Adrenal gland (tissue), 12 donors: ENCODE data around the gene POU5F2. TPM values are rescaled to one million over a fixed set of nuclear protein-coding genes. Genes with fewer than 3 reads are reported as not detected.

Experiments used
- DNase-seq, 7 donors: peaks; one replicate each; pipeline ENCODE4 v3.0.0-alpha.2; 2019 to 2020
- H3K27ac ChIP-seq, 5 donors: fragments of 200-600 bp; sonication (generic) in 4 of 5; 1 replicate in 3 of 5; 2 replicates in 2 of 5; pipeline versions ENCODE4 v1.5.1 to v1.8.0; 2016 to 2020; ENCODE audit warnings: mild to moderate bottlenecking in 1 of 5
- H3K27me3 ChIP-seq: fragments of 200-600 bp; 2 replicates; pipeline ENCODE4 v1.8.0; 2021
- H3K36me3 ChIP-seq, 2 donors: fragments of 200-600 bp; replicated peaks in 1 of 2; 1 replicate in 1 of 2; 2 replicates in 1 of 2; pipeline versions ENCODE4 v1.5.1 to v1.8.0; 2018 to 2022
- H3K4me1 ChIP-seq, 2 donors: fragments of 200-600 bp; replicated peaks in 1 of 2; 1 replicate in 1 of 2; 2 replicates in 1 of 2; pipeline versions ENCODE4 v1.5.1 to v1.8.0; 2018 to 2021
- H3K4me3 ChIP-seq, 4 donors: fragments of 200-600 bp; sonication (generic) in 3 of 4; one replicate each; pipeline ENCODE4 v1.5.1; 2016 to 2018
- H3K9me3 ChIP-seq, 3 donors: fragments of 200-600 bp; sonication (generic) in 1 of 3; replicated peaks in 1 of 3; 1 replicate in 2 of 3; 2 replicates in 1 of 3; pipeline versions ENCODE4 v1.5.1 to v1.8.0; 2016 to 2021
- CTCF ChIP-seq, 6 experiments: fragments of 450-650 bp in 4 of 6; fragments of 200-600 bp in 2 of 6; sonication (generic) in 1 of 6; IDR thresholded peaks; 1 replicate in 5 of 6; 2 replicates in 1 of 6; pipeline versions ENCODE4 v1.5.1 to v1.8.0; 2016 to 2021; ENCODE audit warnings: antibody characterized with exemption in 6 of 6, mild to moderate bottlenecking in 2 of 6, moderate library complexity in 1 of 6
- POLR2A ChIP-seq, 2 donors: fragments of 450-650 bp; IDR thresholded peaks; one replicate each; pipeline ENCODE4 v1.6.1; 2017; ENCODE audit warnings: antibody characterized with exemption in 2 of 2, mild to moderate bottlenecking in 2 of 2, moderate library complexity in 1 of 2
- WGBS, 4 donors: extraction: QIAGEN DNeasy Blood & Tissue Kit in 2 of 4; methylation state at CpG; one replicate each; pipeline versions ENCODE4 v1.1.5 to v1.1.7; 2013 to 2017; 5-methylcytosine and 5-hydroxymethylcytosine counted together
- intact Hi-C, 2 donors: fragments of 100-400 bp; cut with DNase I; formaldehyde crosslinking; loops; one replicate each; pipeline versions ENCODE4 v1.14.1 to v1.15.0; 2022 to 2023
- polyA plus RNA-seq, 3 donors: library from polyadenylated mRNA; stranded (reverse); fragments of 200-250 nt in 2 of 3; fragments of 350-450 nt in 1 of 3; fragmentation: Illumina TruSeq in 1 of 3; extraction: RNeasy Lipid Tissue Mini Kit (QIAGEN cat#74804) in 1 of 3; gene quantifications; one replicate each; pipeline ENCODE4 v1.2.3, GENCODE V29; 2013 to 2014
- total RNA-seq, 9 donors: library from RNA; depleted of rRNA in 4 of 9; stranded (reverse); fragments of >200 nt in 4 of 9; fragments of 120-200 nt in 1 of 9; fragmentation: NEBNext Ultra II Directional in 1 of 9; extraction: Animal tissue kit (Norgen Biotek cat#: 25700) in 1 of 9; gene quantifications; one replicate each; pipeline versions ENCODE4 v1.1.0 to v1.2.4, GENCODE V29; 2013 to 2023
- donor health status: healthy with polysubstance abuse.
- donor health status: Bipolar disorder and iron deficiency.
- donor health status: DM: yes; HTN: yes; CAD: no.
- donor health status: DM: no; HTN: no; CAD: no.
- donor health status: DM: no; HTN: no; CAD: no.
- donor health status: DM: yes; HTN: yes; CAD: no.

POU5F2 gene
- total and polyA plus RNA-seq, 12 donors = 0.02 to 4.2 (median 0.66) TPM

- Histone ChIP-seq H3K9me3 (no peaks in the 10 kb centered on the region), H3K36me3 (no peaks in the 10 kb centered on the region), H3K27ac (no peak overlapping the region), H3K27me3 (no peaks in the 10 kb centered on the region), H3K4me1 (no peaks in the 10 kb centered on the region), H3K4me3 (no peak overlapping the region)
- no peak for DNase-seq
- TF ChIP-seq CTCF (IDR thresholded peaks at IDR 0.05) (no peak), POLR2A (IDR thresholded peaks at IDR 0.05) (no peak)
- intact Hi-C loops = no loop called here
- WGBS, 4 donors = 90 to 97% (median 93%) methylated on average over 1 of the region's 1 CpG
Measured at GRCh38 chr5:93724791-93725190, 16.6 kb downstream of the POU5F2 start.

GRCh38 chr5:93723681-93724080 is 17.7 kb downstream of the POU5F2 start:
- no peak overlapping the region for H3K27ac ChIP-seq

GRCh38 chr5:93723005-93723404 is 18.4 kb downstream of the POU5F2 start:
- no peaks in the 10 kb centered on the region for H3K27me3 ChIP-seq
- intact Hi-C loops = no loop called here

More at GRCh38 chr5:93723681-93724080, 17.7 kb downstream of the POU5F2 start:
- H3K27me3 ChIP-seq = no peaks in the 10 kb centered on the region
- H3K4me3 ChIP-seq = no peak overlapping the region
- no peaks in the 10 kb centered on the region for H3K9me3 ChIP-seq
- DNase-seq = no peak
- H3K36me3 ChIP-seq = no peaks in the 10 kb centered on the region
- TF ChIP-seq CTCF (IDR thresholded peaks at IDR 0.05) (no peak), POLR2A (IDR thresholded peaks at IDR 0.05) (no peak)
- 84 to 91% (median 87%) methylated on average over 4 of the region's 4 CpGs for WGBS, 4 donors
- intact Hi-C loops = no loop called here
- H3K4me1 ChIP-seq = no peaks in the 10 kb centered on the region

GRCh38 chr5:93722588-93722987 is 18.8 kb downstream of the POU5F2 start:
- H3K9me3 ChIP-seq = no peaks in the 10 kb centered on the region
- intact Hi-C loops = no loop called here
- no peak overlapping the region for H3K4me3 ChIP-seq
- no peaks in the 10 kb centered on the region for H3K27me3 ChIP-seq
- TF ChIP-seq POLR2A (IDR thresholded peaks at IDR 0.05) = no peak
- TF ChIP-seq CTCF (IDR thresholded peaks at IDR 0.05) = no peak
- H3K27ac ChIP-seq = no peak overlapping the region
- H3K4me1 ChIP-seq = no peaks in the 10 kb centered on the region
- no peak for DNase-seq
- 81 to 90% (median 84%) methylated on average over 3 of the region's 3 CpGs for WGBS, 4 donors
- no peaks in the 10 kb centered on the region for H3K36me3 ChIP-seq

More at GRCh38 chr5:93723005-93723404, 18.4 kb downstream of the POU5F2 start:
- no peak for DNase-seq
- Histone ChIP-seq H3K4me3 (no peak overlapping the region), H3K4me1 (no peaks in the 10 kb centered on the region), H3K9me3 (no peaks in the 10 kb centered on the region), H3K36me3 (no peaks in the 10 kb centered on the region), H3K27ac (no peak overlapping the region)
- TF ChIP-seq POLR2A (IDR thresholded peaks at IDR 0.05) = no peak
- TF ChIP-seq CTCF (IDR thresholded peaks at IDR 0.05) = no peak
